ENCODE measurements around the gene KIF13A.

GRCh38 chr6:17948725-17949124, 38.7 kb downstream of the KIF13A start:
- TF ChIP-seq, protein P1, sequence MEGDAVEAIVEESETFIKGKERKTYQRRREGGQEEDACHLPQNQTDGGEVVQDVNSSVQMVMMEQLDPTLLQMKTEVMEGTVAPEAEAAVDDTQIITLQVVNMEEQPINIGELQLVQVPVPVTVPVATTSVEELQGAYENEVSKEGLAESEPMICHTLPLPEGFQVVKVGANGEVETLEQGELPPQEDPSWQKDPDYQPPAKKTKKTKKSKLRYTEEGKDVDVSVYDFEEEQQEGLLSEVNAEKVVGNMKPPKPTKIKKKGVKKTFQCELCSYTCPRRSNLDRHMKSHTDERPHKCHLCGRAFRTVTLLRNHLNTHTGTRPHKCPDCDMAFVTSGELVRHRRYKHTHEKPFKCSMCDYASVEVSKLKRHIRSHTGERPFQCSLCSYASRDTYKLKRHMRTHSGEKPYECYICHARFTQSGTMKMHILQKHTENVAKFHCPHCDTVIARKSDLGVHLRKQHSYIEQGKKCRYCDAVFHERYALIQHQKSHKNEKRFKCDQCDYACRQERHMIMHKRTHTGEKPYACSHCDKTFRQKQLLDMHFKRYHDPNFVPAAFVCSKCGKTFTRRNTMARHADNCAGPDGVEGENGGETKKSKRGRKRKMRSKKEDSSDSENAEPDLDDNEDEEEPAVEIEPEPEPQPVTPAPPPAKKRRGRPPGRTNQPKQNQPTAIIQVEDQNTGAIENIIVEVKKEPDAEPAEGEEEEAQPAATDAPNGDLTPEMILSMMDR (IDR thresholded peaks at IDR 0.05; ENCODE audit: low read depth, low read length, missing input control): no peak
- TF ChIP-seq, protein P2, sequence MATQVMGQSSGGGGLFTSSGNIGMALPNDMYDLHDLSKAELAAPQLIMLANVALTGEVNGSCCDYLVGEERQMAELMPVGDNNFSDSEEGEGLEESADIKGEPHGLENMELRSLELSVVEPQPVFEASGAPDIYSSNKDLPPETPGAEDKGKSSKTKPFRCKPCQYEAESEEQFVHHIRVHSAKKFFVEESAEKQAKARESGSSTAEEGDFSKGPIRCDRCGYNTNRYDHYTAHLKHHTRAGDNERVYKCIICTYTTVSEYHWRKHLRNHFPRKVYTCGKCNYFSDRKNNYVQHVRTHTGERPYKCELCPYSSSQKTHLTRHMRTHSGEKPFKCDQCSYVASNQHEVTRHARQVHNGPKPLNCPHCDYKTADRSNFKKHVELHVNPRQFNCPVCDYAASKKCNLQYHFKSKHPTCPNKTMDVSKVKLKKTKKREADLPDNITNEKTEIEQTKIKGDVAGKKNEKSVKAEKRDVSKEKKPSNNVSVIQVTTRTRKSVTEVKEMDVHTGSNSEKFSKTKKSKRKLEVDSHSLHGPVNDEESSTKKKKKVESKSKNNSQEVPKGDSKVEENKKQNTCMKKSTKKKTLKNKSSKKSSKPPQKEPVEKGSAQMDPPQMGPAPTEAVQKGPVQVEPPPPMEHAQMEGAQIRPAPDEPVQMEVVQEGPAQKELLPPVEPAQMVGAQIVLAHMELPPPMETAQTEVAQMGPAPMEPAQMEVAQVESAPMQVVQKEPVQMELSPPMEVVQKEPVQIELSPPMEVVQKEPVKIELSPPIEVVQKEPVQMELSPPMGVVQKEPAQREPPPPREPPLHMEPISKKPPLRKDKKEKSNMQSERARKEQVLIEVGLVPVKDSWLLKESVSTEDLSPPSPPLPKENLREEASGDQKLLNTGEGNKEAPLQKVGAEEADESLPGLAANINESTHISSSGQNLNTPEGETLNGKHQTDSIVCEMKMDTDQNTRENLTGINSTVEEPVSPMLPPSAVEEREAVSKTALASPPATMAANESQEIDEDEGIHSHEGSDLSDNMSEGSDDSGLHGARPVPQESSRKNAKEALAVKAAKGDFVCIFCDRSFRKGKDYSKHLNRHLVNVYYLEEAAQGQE (IDR thresholded peaks at IDR 0.05): no peak
- TF ChIP-seq JUND (IDR thresholded peaks at IDR 0.05) (no peak), MAX (IDR thresholded peaks at IDR 0.05) (no peak), ZBTB33 (IDR thresholded peaks at IDR 0.05) (no peak), TAF1 (conservative IDR thresholded peaks at IDR 0.05) (no peak), HNF4G (IDR thresholded peaks at IDR 0.05) (no peak)
